Right forelimb (tissue), 1 donor: ENCODE measurements around the gene BPIFB2.

Experiments
- DNase-seq: peaks from one replicate; pipeline ENCODE4 v3.0.0-alpha.2; 2018

BPIFB2 gene

DNA sequence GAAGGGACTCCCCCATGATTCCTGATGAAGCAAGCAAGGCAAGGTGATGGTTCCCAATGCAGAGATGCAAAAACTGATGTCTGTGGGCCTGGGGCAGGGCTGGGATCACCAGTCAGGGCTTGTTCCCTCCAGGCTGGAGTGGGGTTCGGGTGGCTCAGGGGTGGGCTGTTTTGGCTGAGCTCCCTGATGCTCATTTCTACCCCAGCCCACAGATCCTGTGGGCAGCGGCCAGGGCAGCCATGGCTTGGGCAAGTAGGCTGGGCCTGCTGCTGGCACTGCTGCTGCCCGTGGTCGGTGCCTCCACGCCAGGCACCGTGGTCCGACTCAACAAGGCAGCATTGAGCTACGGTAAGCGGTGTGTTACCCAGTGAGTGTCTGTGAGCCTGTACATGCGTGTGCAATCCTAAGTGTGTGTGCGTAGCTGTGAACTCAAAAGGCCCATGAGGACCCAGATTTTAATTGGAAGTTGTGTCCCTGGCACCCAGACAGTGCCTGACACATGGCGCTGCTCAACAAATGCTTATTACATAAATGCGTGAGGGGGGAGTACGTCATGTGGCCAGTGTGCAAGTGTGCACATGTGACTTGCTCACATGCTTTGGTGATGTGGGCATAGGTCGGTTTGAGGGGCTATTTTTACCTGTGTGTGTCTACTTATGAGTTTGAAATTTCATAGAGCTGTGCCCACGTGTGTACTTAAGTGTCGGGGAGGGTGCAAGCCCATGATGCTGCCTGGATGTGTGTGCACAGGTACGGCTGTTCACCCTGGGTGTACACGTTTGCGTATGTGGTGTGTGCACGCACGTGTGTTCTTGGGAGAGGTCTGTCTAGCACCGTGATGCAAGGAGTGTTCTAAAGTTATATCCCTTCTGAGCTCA, 1.1 kb downstream of the BPIFB2 start:
- DNase-seq, result no peak

DNA sequence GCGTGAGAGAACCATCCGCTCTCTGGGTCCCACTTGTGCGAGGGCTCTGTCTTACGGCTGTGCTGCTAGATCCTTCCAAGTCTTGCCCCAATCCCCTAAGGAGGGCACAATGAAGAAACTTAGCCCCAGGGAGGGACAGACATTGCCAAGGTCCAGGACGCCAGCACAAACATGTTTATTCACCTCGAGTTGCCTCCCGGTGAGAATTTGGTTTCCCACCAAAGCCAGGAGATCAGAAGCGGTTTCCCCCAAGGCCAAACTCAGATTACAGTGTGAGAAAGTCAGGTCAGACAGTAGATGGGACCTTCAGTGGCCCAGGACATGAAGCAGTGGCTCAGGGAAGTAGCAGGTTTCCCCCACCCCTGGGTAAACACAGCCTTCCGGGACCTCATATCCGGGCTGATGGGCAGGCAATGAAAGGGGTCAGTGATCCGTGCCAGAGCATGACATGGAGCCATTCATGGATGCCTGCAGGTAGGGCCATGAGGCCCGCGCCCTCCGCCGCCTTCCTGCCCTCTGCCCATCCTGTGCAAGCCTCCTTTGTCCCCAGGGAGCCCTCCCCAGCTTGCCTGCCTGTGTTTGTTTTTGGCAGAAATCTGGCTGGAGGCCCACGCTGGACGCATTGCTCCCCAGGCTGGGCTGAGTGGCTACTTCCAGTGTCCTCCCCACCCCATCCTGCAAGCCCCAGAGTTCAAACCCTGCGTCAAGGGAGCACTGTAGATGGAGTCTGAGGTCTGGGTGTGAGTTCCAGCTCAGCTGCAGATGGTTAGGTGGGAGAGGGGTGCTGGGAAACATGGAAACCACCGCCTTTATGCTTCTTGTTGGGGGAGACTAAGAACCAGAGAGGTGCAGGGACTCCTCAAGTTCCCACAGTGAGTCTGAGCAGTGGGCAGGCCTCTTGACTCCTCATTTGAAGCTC, 2.0 kb downstream of the BPIFB2 start:
- DNase-seq, result no peak

DNA sequence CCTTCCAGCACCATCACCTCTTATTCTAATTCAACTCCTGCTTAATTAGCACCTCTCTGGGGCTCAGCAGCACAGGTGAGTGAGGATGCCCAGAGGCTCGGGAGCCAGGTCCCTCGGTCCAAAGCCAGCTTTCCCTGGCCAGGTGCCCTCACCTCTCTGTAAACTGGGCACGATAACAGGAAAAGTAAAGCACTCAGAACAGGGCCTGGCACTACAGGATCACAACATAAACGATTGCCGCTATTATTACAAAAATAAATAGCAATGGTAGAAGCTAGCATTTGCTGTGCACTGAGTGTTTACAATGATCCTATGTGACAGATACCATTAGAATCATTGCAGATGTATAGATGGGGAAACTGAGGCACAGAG, 2.6 kb downstream of the BPIFB2 start:
- DNase-seq, result no peak

DNA sequence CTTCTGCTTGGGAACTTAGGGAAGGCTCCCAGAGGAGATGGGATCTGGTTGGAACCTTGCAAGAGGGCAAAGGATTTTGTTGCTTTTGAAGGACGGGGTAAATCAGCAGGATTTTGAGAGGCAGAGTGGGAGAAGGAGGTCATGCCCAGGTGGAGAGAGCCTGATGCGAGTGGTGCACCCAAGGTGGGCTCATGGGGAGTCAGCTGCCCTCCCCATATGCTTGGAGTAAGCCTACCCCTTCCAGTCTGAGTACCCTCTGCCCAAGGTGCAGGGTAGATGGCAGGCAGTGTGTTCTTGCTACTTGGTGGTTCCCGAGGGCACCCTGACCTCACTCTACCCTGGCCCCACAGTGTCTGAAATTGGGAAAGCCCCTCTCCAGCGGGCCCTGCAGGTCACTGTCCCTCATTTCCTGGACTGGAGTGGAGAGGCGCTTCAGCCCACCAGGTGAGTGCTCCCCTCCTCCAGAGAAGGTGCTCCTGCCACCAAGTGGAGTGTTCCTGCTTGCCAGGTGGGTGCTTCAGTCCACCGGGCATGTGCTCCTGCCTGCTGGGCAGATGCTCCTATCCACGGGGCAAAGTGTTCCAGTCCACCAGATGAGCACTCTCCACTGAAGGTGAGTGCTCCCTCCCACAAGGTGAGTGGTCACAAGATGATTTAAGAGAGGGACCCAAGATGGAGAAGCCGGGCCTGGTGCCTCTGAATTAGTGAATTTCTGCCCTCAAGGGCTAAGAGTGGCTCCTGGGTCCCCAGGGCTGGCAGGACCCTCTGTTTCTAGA, 3.4 kb downstream of the BPIFB2 start:
- no peak for DNase-seq

DNA sequence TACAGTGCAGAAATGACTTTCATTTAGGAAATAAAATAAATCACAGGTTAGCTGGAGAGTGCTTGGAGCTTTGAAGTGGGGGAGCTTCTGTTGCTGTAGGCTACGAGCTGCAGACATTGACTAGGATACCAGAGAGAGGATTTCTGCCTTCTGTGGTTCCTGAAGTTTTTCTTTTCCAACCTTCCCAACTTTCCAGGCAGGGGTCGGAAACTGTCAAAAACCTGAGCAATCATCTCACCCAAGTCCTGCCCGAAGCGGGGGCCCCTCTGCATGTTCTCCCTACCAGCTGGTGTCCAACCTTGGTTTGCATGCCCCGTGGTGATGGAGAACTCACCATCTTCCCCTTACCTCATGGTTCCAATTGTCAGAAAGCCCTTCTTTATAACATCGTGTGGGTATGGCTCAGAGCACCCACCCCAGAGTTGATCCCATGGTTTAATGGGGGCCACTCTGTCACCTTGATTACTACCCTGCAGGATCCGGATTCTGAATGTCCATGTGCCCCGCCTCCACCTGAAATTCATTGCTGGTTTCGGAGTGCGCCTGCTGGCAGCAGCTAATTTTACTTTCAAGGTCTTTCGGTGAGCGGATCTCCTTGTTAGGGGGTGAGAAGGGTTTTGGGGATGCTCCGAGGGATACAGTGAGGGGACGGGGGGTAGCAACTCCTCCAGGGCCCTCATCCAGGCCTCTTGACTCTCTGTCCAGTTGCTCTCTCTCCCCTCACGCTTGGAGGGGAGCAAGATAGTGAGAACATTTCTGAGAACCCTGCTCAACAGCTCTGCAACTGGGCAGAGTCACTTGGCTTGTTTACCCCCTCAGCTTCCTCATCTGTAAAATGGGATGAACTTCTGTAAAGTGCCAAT, 5.1 kb downstream of the BPIFB2 start:
- DNase-seq, result no peak

DNA sequence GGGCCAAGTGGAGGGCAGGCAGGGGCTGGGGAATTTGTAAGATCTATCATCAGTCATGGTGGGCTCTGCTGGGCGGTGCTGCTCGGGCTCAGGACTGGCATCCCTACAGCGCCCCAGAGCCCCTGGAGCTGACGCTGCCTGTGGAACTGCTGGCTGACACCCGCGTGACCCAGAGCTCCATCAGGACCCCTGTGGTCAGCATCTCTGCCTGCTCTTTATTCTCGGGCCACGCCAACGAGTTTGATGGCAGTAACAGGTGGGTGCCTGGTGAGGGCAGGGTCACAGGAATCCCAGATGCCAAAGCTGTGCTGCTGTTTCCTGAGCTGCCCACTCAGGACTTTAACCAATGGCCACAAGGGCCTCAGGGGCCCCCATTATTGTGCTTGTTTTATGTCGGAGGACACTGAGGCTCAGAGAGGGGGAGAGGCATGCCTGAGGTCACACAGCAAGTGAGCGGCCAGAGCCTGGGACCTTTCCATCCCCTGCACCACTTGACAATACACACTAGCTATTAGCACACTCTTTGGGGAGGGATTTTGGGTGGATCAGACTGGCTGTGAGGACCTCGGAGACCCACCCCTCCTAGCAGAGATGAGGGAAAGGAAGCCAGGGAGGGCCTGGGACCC, 6.3 kb downstream of the BPIFB2 start:
- DNase-seq, result no peak

DNA sequence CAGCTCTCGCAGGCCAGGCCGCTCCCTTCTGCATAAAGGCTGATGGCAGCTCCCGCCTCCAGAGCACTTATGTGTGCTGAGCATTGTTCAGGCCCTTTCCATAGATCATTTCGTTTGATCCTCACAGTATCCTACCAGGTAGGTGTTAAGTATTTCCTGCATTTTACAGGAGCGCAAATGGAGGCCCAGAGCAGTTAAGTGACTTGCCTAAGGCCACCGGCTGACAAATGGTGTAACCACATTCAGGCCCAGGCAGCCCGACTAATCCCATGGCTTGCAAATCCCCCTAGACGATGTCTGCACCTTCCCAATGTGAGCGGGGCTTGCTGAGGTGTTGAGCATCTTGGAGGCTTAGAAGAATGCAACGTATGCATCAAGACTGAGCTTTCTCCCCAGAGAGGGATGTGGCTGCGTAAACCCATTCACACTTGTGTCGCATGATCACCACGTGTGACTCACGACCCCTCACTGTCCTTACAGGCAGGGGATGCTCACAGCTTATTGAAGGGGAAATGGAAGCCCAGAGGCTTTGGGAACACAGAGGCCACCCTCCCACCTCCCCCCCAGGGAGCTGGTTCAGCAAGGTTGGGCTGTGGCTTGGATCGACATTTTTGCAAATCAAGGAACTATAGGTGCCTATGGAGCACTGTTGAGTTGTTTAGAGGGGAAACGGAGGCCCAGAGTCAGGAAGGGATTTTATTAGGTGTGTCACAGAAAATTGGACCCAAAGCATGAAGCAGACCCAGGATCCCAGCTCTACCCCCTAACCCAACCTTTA, 7.0 kb downstream of the BPIFB2 start:
- no peak for DNase-seq

DNA sequence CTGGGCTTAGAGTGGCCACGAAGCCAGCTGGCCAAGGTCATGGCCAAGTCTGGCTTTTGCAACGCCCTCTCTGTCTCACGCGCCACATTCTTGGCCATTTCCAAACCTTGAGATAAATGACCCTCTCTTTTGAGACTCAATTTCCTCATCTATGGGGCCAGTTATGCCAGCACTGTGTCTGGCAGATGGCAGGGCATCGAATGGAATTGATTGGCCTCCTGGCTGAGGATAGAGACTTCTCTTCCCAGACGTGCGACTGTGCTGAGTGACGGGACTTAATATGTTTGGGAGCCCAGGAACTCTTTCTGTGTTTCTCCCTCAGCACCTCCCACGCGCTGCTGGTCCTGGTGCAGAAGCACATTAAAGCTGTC, 7.6 kb downstream of the BPIFB2 start:
- DNase-seq, result no peak

DNA sequence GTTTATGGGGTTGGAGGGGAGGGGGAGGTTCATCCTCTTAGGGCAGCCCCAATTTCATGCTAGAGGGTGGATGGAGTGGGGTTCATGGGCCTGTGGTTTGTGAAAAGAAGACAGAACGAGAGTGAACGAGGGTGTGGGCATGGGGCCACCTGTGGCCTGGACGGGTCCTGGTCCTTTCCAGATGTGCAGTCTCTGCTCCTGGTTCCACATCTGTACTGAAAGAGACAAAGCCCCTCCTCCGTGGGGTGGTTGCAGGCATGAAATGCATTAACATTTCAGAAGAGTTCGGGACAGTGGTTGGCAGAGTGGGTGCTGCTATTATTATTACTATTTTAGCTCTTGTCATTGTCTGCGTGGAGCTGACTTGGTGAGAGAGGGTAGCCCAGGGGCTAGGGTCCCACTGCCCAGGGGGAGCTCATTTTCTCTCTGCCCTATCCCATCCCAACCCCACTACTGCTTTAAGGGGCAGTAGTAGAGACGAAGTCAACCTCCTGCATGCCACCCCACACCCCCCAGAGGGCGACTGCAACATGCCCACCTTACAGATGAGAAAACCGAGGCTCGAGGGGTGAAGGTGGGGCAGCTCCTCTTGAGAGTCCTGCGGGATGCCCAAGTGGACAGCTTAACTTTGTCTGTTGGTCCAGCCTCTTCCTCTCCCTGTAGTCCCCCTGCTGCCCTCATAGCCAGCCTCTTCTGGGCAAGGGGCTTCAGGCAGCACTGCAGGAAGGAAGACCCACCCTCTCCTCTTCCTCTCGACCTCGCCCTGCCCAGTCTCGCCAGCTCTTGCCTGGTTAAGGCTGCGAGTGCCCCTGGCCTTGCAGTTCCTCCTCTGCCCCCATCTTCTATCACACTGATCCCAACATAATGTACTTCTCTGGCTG, 8.4 kb downstream of the BPIFB2 start:
- DNase-seq, result no peak

DNA sequence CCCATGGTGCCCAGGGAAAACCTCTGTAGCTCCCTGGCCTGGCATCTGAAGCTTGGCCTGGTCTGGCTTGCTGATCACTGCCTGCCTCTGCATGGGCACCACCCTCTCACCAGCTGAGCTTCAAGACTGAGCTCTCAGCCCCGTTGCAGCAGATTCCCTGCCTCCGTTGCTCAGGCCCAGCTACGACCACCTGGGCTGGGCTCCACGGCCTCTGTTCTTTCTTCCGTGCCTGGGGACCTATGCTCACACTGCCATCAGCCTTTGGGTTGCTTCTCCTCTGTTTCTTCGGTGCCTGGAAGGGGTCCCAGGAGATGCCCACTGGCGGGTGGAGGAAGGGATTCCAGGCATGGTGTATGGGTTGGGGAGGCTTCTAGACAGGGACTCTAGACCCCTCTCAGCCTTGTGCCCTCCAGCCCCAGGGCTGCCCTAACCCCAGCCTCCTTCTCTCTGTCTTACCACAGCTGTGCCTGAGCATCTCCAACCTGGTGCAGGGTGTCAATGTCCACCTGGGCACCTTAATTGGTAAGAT, 9.1 kb downstream of the BPIFB2 start:
- DNase-seq, result no peak

DNA sequence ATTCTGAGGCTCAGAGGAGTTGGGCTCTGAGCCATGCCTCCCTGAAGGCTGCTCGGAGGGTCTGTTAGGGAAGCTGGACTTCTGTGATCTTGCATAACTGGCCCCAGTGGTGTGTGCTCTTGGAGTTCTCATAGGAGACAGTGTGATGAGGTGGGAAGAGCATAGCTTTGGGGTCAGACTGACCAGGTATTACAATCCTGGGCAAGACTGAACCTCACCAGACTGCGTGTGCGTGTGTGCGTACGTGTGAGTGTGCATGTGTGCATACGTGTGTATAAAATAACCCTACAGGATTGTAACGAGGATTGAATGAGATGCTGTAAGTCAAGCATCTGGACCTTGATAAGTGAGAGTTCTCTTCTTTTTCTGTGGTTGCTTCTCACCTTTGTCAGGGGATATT, 10.0 kb downstream of the BPIFB2 start:
- no peak for DNase-seq

DNA sequence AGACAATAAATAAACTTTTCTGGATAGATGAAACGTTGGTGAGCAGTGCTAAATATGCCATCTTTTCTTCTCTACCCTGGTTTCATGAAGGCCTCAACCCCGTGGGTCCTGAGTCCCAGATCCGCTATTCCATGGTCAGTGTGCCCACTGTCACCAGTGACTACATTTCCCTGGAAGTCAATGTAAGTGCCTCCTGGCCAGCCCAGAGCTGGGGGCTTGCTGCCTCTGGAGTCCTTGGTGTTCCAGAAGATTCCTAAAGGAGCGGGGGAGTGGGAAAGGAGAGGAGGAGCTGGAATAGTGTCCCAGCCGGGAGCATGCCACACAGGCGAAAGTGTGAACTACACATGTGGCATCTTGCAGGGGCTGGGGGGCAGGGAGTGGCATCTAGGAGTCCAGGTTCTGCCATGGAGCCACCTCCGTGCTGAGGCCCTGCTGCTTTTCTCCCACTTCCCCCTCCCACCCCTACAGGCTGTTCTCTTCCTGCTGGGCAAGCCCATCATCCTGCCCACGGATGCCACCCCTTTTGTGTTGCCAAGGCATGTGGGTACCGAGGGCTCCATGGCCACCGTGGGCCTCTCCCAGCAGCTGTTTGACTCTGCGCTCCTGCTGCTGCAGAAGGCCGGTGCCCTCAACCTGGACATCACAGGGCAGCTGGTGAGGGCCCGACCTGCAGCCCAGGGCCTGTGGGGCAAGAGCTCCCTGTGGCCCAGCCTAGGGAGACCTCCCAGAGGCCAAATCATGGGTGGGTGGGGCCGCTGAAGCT, 10.8 kb downstream of the BPIFB2 start:
- DNase-seq, result no peak

DNA sequence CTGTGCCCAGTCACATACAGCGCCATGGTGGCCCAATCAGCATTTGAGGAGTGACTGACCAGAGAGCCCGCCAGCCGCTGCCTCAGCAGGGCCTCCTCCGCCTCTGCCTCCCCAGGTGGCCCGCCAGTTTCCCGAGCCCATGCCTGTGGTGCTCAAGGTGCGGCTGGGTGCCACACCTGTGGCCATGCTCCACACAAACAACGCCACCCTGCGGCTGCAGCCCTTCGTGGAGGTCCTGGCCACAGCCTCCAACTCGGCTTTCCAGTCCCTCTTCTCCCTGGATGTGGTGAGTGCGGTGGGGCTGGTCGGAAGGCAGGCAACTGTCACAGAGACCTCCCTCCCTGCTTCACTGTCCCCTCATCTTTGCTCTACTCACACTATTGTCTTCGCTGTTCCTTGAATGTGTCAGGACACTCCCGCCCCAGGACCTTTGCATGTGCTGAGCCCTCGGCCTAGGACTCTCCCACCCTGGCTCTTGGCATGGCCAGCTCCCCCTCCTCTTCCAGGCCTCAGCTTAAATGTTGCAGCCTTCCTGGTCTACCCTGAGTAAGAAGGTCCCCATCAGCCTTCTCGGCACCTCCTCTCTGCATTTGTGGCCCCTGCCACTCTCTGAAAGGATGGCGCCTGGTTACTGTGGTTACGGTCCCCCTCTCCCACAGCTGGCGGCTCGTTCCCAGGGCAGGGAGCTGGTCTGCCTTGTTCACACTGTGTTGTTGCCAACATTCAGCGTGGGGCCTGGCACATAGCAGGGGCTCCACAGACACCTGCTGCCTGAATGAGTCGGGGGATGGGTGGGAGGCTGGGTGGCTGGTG, 12.2 kb downstream of the BPIFB2 start:
- DNase-seq, result no peak

DNA sequence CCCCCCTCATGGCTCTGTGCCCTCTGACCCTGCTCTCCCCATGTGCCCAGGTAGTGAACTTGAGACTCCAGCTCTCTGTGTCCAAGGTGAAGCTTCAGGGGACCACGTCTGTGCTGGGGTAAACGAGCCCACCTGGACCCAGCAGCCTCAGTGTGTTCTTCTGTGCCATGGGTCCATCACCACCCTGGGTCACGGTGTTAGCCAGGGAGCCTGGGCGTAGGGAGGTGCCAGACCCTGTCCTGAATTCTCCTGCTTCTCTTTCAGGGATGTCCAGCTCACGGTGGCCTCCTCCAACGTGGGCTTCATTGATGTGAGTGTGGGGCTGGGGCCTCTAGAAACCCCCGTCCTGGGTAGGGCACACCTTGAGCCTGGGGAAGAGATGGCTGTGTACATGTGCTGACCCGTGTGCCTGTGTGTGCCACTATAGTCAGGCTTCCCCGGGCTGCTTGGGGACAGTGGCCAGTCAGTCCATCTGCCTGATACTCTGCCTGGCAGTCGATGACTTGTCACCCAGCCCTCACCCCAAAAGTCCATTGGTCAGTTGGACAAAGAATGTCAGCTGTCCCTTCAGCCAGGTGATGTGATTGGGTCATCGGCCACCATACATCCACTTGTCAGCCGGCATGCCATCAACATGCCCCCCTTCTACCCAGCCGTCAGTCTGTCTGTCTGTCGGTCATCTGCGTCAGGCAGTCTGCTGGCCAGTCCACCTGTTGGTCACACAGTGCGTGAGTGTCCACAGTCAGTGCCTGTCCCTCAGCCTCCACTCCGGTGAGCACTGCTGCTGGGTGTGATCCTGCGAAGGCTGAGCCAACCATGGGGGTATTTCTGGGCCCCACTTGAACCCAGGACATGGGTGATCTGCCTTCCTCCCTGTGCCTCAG, 13.0 kb downstream of the BPIFB2 start:
- no peak for DNase-seq

DNA sequence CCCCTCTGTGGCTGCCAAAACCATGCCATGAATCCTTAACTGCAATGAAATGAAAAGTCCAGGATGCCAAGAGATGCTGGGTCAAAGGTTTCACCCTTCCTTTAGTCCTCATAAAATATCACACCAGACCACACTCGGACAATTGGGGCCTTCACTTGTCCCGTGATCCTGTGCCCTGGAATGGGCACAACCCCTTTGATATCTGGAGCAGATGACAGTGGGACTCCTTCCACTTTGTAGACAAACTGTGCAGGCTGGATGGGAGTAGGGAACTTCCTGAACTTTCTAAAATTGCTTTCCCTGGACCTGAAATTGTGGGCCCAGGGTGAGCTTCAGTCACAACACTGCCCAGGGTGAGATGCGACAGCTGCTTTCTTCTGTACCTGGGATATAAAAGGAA, 14.4 kb downstream of the BPIFB2 start:
- DNase-seq, result no peak

DNA sequence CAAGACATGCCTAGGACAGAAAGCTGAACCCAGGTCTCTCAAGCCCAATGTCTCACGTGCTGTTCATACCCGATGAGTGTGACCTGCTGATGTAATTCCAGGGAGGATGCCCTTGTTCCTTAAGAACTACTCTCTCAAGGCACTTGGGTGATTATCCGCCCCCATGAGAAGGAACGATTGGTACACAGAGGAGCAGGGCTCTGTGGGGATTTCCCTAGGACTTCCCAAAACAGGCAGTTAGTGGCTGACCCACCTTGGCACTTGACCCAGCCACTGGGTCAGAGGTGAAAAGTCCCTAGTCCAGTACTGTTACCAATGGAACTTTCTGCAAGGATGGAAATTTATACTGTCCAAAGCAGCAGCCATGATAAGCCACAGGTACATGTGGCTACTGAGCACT, 14.8 kb downstream of the BPIFB2 start:
- DNase-seq, result no peak
